Breast epithelium (tissue), 3 donors: ENCODE data around the gene SH2D3C.

Experiments used
- POLR2A ChIP-seq: fragments of 450-650 bp; IDR thresholded peaks from one replicate; pipeline ENCODE4 v1.6.1; 2016; ENCODE audit warnings: antibody characterized with exemption, mild to moderate bottlenecking, moderate library complexity
- POLR2AphosphoS5 ChIP-seq, 3 donors: sonication (generic); formaldehyde crosslinking; IDR thresholded peaks; one replicate each; pipeline ENCODE4 v1.6.1; 2017; ENCODE audit warnings: antibody characterized with exemption in 3 of 3
- TF ChIP-seq, protein P1 (sequence below), 3 donors: fragments of 450-650 bp; IDR thresholded peaks; one replicate each; pipeline ENCODE4 v1.5.1; 2016 to 2017; ENCODE audit warnings: antibody characterized with exemption in 3 of 3, mild to moderate bottlenecking in 3 of 3, moderate library complexity in 3 of 3

GRCh38 chr9:127714951-127715469 is 63.5 kb downstream of the SH2D3C start:
- TF ChIP-seq POLR2AphosphoS5 (IDR thresholded peaks at IDR 0.05) = no peak
- TF ChIP-seq, protein P1, sequence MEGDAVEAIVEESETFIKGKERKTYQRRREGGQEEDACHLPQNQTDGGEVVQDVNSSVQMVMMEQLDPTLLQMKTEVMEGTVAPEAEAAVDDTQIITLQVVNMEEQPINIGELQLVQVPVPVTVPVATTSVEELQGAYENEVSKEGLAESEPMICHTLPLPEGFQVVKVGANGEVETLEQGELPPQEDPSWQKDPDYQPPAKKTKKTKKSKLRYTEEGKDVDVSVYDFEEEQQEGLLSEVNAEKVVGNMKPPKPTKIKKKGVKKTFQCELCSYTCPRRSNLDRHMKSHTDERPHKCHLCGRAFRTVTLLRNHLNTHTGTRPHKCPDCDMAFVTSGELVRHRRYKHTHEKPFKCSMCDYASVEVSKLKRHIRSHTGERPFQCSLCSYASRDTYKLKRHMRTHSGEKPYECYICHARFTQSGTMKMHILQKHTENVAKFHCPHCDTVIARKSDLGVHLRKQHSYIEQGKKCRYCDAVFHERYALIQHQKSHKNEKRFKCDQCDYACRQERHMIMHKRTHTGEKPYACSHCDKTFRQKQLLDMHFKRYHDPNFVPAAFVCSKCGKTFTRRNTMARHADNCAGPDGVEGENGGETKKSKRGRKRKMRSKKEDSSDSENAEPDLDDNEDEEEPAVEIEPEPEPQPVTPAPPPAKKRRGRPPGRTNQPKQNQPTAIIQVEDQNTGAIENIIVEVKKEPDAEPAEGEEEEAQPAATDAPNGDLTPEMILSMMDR (IDR thresholded peaks at IDR 0.05) = no peak
- no peak for TF ChIP-seq POLR2A
